ENCODE measurements around the gene NR2C2.
"Not testable (repeated sequence)": the region's sequence is repeated elsewhere in the genome, so short reads cannot be mapped to it uniquely, and the experiment has no call there.

NR2C2 gene

GRCh38 chr3:14947100-14947885 is at the start of gene NR2C2:
Gene NR2C2 (plus strand): TSS chr3:14947583. CDS start chr3:15003915, 56,332 bp downstream.
- TF ChIP-seq, protein P1, sequence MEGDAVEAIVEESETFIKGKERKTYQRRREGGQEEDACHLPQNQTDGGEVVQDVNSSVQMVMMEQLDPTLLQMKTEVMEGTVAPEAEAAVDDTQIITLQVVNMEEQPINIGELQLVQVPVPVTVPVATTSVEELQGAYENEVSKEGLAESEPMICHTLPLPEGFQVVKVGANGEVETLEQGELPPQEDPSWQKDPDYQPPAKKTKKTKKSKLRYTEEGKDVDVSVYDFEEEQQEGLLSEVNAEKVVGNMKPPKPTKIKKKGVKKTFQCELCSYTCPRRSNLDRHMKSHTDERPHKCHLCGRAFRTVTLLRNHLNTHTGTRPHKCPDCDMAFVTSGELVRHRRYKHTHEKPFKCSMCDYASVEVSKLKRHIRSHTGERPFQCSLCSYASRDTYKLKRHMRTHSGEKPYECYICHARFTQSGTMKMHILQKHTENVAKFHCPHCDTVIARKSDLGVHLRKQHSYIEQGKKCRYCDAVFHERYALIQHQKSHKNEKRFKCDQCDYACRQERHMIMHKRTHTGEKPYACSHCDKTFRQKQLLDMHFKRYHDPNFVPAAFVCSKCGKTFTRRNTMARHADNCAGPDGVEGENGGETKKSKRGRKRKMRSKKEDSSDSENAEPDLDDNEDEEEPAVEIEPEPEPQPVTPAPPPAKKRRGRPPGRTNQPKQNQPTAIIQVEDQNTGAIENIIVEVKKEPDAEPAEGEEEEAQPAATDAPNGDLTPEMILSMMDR (IDR thresholded peaks at IDR 0.05; ENCODE audit: low read depth, low read length): no peak
- in situ Hi-C loops (cut with HindIII; ENCODE audit: low sequenced_read_pairs): no loop called here
- peak within 1 kb of the TSS; percentile 85 for H3K4me3 ChIP-seq (ENCODE audit: low read depth, low read length)
- DNase-seq (ENCODE audit: low read depth, low spot score): peak; percentile 74

DNA sequence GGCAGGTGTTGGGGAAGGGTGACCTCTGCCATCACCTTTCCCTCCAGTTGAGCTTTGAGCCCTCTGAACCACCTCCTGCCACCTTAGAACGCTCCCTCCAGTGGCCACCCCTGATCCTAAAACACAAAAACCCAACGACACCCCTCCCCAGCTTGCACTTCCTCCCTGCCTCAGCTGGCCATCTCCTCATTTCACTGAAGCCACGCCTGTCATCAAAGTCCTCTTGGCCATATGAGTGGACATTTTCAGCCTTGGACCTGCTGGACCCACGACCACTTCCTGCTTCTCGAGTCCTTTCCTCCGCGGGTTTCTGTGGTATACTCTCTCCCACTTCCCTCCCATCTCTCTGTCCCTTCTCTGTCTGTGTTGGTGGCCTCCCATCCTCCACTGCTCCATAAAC is 48.5 kb upstream of the NR2C2 start:
- in situ Hi-C loops (cut with HindIII; ENCODE audit: low sequenced_read_pairs): no loop called here
- TF ChIP-seq, protein P1 (IDR thresholded peaks at IDR 0.05; ENCODE audit: low read depth, low read length): no peak
- DNase-seq (ENCODE audit: low read depth, low spot score): no peak
- no peak overlapping the region for H3K4me3 ChIP-seq (ENCODE audit: low read depth, low read length)

DNA sequence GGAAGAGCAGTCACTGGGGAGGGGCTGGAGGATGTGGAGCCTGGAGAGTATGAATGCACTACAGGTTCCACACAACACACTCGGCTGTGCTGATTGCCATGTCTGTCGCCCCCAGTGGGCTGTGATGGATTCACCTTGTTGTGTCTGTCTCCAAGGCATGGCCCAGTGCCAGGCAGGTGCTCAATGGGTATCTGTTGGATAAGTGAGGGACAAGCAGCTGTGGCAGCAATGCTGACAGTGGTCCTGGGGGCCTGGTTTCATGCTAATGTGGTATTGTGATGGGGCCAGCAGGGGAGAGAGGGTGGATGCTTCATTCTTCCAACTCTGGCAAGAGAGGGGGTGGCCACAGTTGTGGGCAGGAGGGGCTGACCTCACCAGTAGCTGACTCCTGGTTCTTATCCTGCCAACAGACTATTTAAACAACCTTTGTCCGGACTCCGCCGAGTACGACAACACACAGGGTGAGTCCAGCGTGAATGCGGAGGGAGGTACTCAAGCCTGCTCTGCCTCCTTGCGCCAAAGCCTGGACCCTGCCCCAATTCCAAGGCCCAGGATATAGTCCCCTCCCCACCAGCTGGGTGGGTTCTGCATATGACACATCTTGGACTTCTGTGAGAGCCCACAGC is 47.3 kb upstream of the NR2C2 start:
- H3K4me3 ChIP-seq (ENCODE audit: low read depth, low read length): no peak overlapping the region
- DNase-seq (ENCODE audit: low read depth, low spot score): no peak
- TF ChIP-seq, protein P1 (IDR thresholded peaks at IDR 0.05; ENCODE audit: low read depth, low read length): no peak
- in situ Hi-C loops (cut with HindIII; ENCODE audit: low sequenced_read_pairs): no loop called here

- DNase-seq (ENCODE audit: low read depth, low spot score): no peak
- TF ChIP-seq, protein P1 (IDR thresholded peaks at IDR 0.05; ENCODE audit: low read depth, low read length): no peak
- H3K4me3 ChIP-seq (ENCODE audit: low read depth, low read length): no peak overlapping the region
- in situ Hi-C loops (cut with HindIII; ENCODE audit: low sequenced_read_pairs): no loop called here
Measured at GRCh38 chr3:14900881-14901873, 46.2 kb upstream of the NR2C2 start.

DNA sequence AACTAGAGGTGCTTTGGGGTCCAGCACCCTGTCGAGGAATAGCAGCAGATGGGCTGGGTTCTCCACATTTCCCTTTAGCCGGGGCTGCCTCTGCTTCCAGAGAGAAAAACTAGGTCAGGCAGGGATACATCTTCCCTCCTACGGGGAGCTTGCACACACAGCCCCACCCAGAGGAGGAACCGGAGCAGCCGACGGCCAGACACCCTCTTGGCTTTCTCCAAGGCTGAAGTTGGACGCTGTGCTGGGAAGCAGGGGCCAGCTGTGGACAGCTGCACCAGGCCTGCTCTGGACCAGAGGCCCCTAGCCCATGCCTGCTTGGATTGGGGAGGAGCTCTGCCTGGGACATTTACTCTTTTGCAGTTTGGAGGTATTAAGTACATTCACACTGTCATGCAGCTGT is 44.7 kb upstream of the NR2C2 start:
- TF ChIP-seq, protein P1 (IDR thresholded peaks at IDR 0.05; ENCODE audit: low read depth, low read length): no peak
- no peak overlapping the region for H3K4me3 ChIP-seq (ENCODE audit: low read depth, low read length)
- no peak for DNase-seq (ENCODE audit: low read depth, low spot score)
- in situ Hi-C loops (cut with HindIII; ENCODE audit: low sequenced_read_pairs): no loop called here

- in situ Hi-C loops (cut with HindIII; ENCODE audit: low sequenced_read_pairs); H3K4me3 ChIP-seq (ENCODE audit: low read depth, low read length); DNase-seq (ENCODE audit: low read depth, low spot score): not testable (repeated sequence)
Measured at GRCh38 chr3:14903501-14903900, 43.9 kb upstream of the NR2C2 start.
